Heart right ventricle (tissue), 16 donors: Measurements from ENCODE around the gene NIPAL3. TPM values are rescaled to one million over a fixed set of nuclear protein-coding genes. Genes with fewer than 3 reads are reported as not detected.

Experiments
- ATAC-seq, 8 donors: fragments of 200-7000 bp; cut with Tn5 transposase; one replicate each; pipeline ENCODE4 v1.9.1; 2020; ENCODE audit warnings: mild to moderate bottlenecking in 8 of 8, moderate library complexity in 8 of 8, moderate number of reproducible peaks in 1 of 8
- DNase-seq, 2 donors: peaks; one replicate each; pipeline ENCODE4 v3.0.0-alpha.2; 2020
- H3K27ac ChIP-seq, 10 donors: fragments of 200-600 bp; sonication (generic) in 2 of 10; one replicate each; pipeline versions ENCODE4 v1.5.0 to v1.8.0; 2020 to 2022; ENCODE audit warnings: mild to moderate bottlenecking in 3 of 10
- H3K27me3 ChIP-seq, 7 donors: fragments of 200-600 bp; one replicate each; pipeline ENCODE4 v1.8.0; 2021 to 2022; ENCODE audit warnings: mild to moderate bottlenecking in 2 of 7
- H3K36me3 ChIP-seq, 9 donors: fragments of 200-600 bp; sonication (generic) in 1 of 9; one replicate each; pipeline versions ENCODE4 v1.5.0 to v1.8.0; 2020 to 2022; ENCODE audit warnings: mild to moderate bottlenecking in 2 of 9
- H3K4me1 ChIP-seq, 9 donors: fragments of 200-600 bp; sonication (generic) in 1 of 9; one replicate each; pipeline versions ENCODE4 v1.5.0 to v1.8.0; 2020 to 2022; ENCODE audit warnings: mild to moderate bottlenecking in 4 of 9
- H3K4me3 ChIP-seq, 10 donors: fragments of 200-600 bp; sonication (generic) in 2 of 10; one replicate each; pipeline versions ENCODE4 v1.5.0 to v1.8.0; 2020 to 2022; ENCODE audit warnings: mild to moderate bottlenecking in 7 of 10, moderate library complexity in 2 of 10
- H3K9me3 ChIP-seq, 11 donors: fragments of 200-600 bp in 10 of 11; sonication (generic) in 2 of 11; one replicate each; pipeline versions ENCODE4 v1.5.0 to v1.8.0; 2013 to 2022; ENCODE audit warnings: mild to moderate bottlenecking in 2 of 11, control low read depth in 1 of 11, moderate library complexity in 1 of 11
- WGBS, 2 donors: extraction: QIAGEN DNeasy Blood & Tissue Kit; methylation state at CpG; one replicate each; pipeline ENCODE4 v1.1.7; 2013; ENCODE audit warnings: inconsistent platforms in 1 of 2; 5-methylcytosine and 5-hydroxymethylcytosine counted together
- intact Hi-C, 10 donors: fragments of 100-400 bp; cut with DNase I; formaldehyde crosslinking; loops; one replicate each; pipeline versions ENCODE4 v1.11.1 to v1.14.2; 2022
- polyA plus RNA-seq, 2 donors: library from polyadenylated mRNA; stranded (reverse); fragments of 200-250 nt; gene quantifications; one replicate each; pipeline ENCODE4 v1.2.3, GENCODE V29; 2013
- total RNA-seq, 10 donors: library from RNA; stranded (reverse); fragmentation: NEBNext Ultra II Directional in 3 of 10; extraction: Animal tissue kit (Norgen Biotek cat#: 25700) in 3 of 10; gene quantifications; one replicate each; pipeline versions ENCODE4 v1.2.1 to v1.2.4, GENCODE V29; 2021 to 2023
- TF ChIP-seq, protein P1 (sequence below), 9 donors: fragments of 200-600 bp; sonication (generic) in 2 of 9; IDR thresholded peaks; one replicate each; pipeline versions ENCODE4 v1.5.0 to v1.8.0; 2021 to 2022; ENCODE audit warnings: antibody characterized with exemption in 9 of 9, mild to moderate bottlenecking in 5 of 9, moderate library complexity in 1 of 9
- donor health status: Arrhythmogenic right ventricular cardiomyopathy.
- donor health status: ischemic (EF 13 %, LVEDD 7.1; RV severe dilation, severe dysfunction).
- donor health status: healthy with polysubstance abuse.
- donor health status: DM: no; HTN: yes; CAD: no.
- donor health status: DM: no; HTN: no; CAD: no.
- donor health status: ischemic (EF 25% LVEDD 6.9; RV normal size, moderate dysfunction).
- donor health status: ischemic (EF 25% LVEDD 5.7; RV mildly dilated, moderate dysfunction).
- donor health status: healthy.
- donor health status: DM: yes; HTN: yes; CAD: no.
- donor health status: Ischemic cardiomyopathy.
- donor health status: ischemic (EF 35%, LVEDD 5.7; RV mildly dilated, moderate dysfunction).
- donor health status: nonischemic (EF 11% LVEDD 7.7; RV severe dilation, severe dysfunction).
- donor health status: DM: yes; HTN: yes; CAD: no.
- donor health status: PGD.
- donor health status: ischemic (EF 29% LVEDD 5.4; RV normal size, mild dysfunction).
- donor health status: nonischemic (EF 23%, LVEDD 6.1; RV moderate dilation, normal function).

The NIPAL3 gene
- total and polyA plus RNA-seq, 12 donors, result 5.3 to 44.9 (median 26.5) TPM

DNA sequence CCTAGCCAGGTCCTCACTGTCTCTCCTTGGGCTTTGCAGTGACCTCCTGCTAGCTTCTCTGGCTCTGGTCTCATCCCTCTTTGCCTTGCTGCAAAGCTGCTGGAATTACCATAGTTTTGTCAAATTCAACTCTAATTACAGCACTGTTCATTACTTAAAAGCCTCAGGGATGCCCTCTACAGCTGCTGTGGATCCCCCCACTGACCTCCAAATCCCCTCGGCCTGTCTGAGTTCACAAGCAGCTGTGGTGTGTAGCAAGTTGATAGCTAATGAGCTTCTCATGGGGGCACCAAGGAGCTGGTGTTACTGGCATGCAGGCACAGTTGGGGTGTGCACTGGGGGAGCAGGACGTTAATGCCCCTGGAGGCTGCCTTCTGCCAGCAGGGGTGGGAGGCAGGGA is 24.8 kb downstream of the NIPAL3 start:
- no peak overlapping the region for H3K4me3 ChIP-seq
- peaks cover 0 to 29% (median 0%) of the 10 kb centered on the region in 9 donors for H3K36me3 ChIP-seq
- no peak overlapping the region for H3K27ac ChIP-seq
- intact Hi-C loops, result no loop called here
- H3K9me3 ChIP-seq, result no peaks in the 10 kb centered on the region
- DNase-seq, result no peak
- peaks cover 2 to 49% (median 21%) of the 10 kb centered on the region in 9 donors for H3K4me1 ChIP-seq
- TF ChIP-seq, protein P1, sequence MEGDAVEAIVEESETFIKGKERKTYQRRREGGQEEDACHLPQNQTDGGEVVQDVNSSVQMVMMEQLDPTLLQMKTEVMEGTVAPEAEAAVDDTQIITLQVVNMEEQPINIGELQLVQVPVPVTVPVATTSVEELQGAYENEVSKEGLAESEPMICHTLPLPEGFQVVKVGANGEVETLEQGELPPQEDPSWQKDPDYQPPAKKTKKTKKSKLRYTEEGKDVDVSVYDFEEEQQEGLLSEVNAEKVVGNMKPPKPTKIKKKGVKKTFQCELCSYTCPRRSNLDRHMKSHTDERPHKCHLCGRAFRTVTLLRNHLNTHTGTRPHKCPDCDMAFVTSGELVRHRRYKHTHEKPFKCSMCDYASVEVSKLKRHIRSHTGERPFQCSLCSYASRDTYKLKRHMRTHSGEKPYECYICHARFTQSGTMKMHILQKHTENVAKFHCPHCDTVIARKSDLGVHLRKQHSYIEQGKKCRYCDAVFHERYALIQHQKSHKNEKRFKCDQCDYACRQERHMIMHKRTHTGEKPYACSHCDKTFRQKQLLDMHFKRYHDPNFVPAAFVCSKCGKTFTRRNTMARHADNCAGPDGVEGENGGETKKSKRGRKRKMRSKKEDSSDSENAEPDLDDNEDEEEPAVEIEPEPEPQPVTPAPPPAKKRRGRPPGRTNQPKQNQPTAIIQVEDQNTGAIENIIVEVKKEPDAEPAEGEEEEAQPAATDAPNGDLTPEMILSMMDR (IDR thresholded peaks at IDR 0.05), result no peak
- no peak for ATAC-seq
- no peaks in the 10 kb centered on the region for H3K27me3 ChIP-seq
- 88 to 89% methylated on average over 2 of the region's 2 CpGs for WGBS, 2 donors

- no peaks in the 10 kb centered on the region for H3K27me3 ChIP-seq
- no peaks in the 10 kb centered on the region for H3K9me3 ChIP-seq
- no peak for DNase-seq
- no peak for ATAC-seq
- no peak overlapping the region for H3K4me3 ChIP-seq
- 88 to 89% methylated on average over 7 of the region's 7 CpGs for WGBS, 2 donors
- TF ChIP-seq, protein P1 (IDR thresholded peaks at IDR 0.05), result no peak
- peaks cover 0 to 33% (median 0%) of the 10 kb centered on the region in 9 donors for H3K36me3 ChIP-seq
- intact Hi-C loops, result no loop called here
- peaks cover 2 to 49% (median 21%) of the 10 kb centered on the region in 9 donors for H3K4me1 ChIP-seq
- H3K27ac ChIP-seq, result no peak overlapping the region
Measured at GRCh38 chr1:24441480-24441879, 25.9 kb downstream of the NIPAL3 start.

- DNase-seq (no peak), ATAC-seq (no peak)
- peak overlapping the region in 2 of 10 donors; percentile 1 to 15 for H3K27ac ChIP-seq
- intact Hi-C loops, result no loop called here
- H3K4me3 ChIP-seq, result no peak overlapping the region
- TF ChIP-seq, protein P1 (IDR thresholded peaks at IDR 0.05), result no peak
- WGBS, 2 donors, result 95 to 97% methylated on average over 14 of the region's 14 CpGs
- no peaks in the 10 kb centered on the region for H3K27me3 ChIP-seq
- H3K36me3 ChIP-seq, result peaks cover 0 to 40% (median 5%) of the 10 kb centered on the region in 9 donors
- no peaks in the 10 kb centered on the region for H3K9me3 ChIP-seq
- H3K4me1 ChIP-seq, result peaks cover 2 to 46% (median 20%) of the 10 kb centered on the region in 9 donors
Measured at GRCh38 chr1:24441996-24442668, 26.5 kb downstream of the NIPAL3 start.

GRCh38 chr1:24442764-24443163 is 27.2 kb downstream of the NIPAL3 start:
- TF ChIP-seq, protein P1 (IDR thresholded peaks at IDR 0.05), result no peak
- DNase-seq, result no peak
- H3K4me3 ChIP-seq, result no peak overlapping the region
- H3K9me3 ChIP-seq, result no peaks in the 10 kb centered on the region
- no peaks in the 10 kb centered on the region for H3K27me3 ChIP-seq
- H3K4me1 ChIP-seq, result peaks cover 2 to 39% (median 16%) of the 10 kb centered on the region in 9 donors
- intact Hi-C loops, result no loop called here
- H3K36me3 ChIP-seq, result peaks cover 0 to 43% (median 6%) of the 10 kb centered on the region in 9 donors
- peak overlapping the region in 3 of 10 donors; percentile 1 to 33 (median 15) for H3K27ac ChIP-seq
- no peak for ATAC-seq
